Liver (tissue), 9 donors: ENCODE measurements around the gene NEDD4. TPM values are rescaled to one million over a fixed set of nuclear protein-coding genes. Genes with fewer than 3 reads are reported as not detected.

Experiments used
- DNase-seq: peaks from one replicate; pipeline ENCODE4 v3.0.0-alpha.2; 2017; ENCODE audit warnings: low spot score
- H3K27ac ChIP-seq, 2 donors: one replicate each; pipeline ENCODE4 v1.7.0; 2013; ENCODE audit warnings: inconsistent platforms in 2 of 2, low read length in 2 of 2, control low read depth in 1 of 2, low read depth in 1 of 2, mild to moderate bottlenecking in 1 of 2
- H3K27me3 ChIP-seq, 4 donors: one replicate each; pipeline versions ENCODE4 v1.6.1 to v1.7.0; 2013; ENCODE audit warnings: low read length in 3 of 4, inconsistent platforms in 1 of 4, mild to moderate bottlenecking in 1 of 4, moderate library complexity in 1 of 4; ENCODE audit not compliant: control insufficient read depth in 4 of 4, insufficient read depth in 4 of 4
- H3K36me3 ChIP-seq, 4 donors: one replicate each; pipeline versions ENCODE4 v1.6.1 to v1.7.0; 2013; ENCODE audit warnings: low read length in 3 of 4, mild to moderate bottlenecking in 3 of 4, low read depth in 1 of 4, moderate library complexity in 1 of 4; ENCODE audit not compliant: control insufficient read depth in 4 of 4, insufficient read depth in 3 of 4
- H3K4me1 ChIP-seq, 4 donors: one replicate each; pipeline versions ENCODE4 v1.6.1 to v1.7.0; 2013; ENCODE audit warnings: low read length in 3 of 4, mild to moderate bottlenecking in 3 of 4, moderate library complexity in 1 of 4; ENCODE audit not compliant: control insufficient read depth in 4 of 4, insufficient read depth in 4 of 4
- H3K4me3 ChIP-seq, 3 donors: one replicate each; pipeline versions ENCODE4 v1.6.1 to v1.7.0; 2013; ENCODE audit warnings: low read length in 3 of 3, control low read depth in 1 of 3, low read depth in 1 of 3, mild to moderate bottlenecking in 1 of 3
- H3K9ac ChIP-seq, 2 donors: one replicate each; pipeline ENCODE4 v1.7.0; 2013; ENCODE audit warnings: low read length in 2 of 2, mild to moderate bottlenecking in 2 of 2, moderate library complexity in 2 of 2, control low read depth in 1 of 2, low read depth in 1 of 2
- H3K9me3 ChIP-seq, 4 donors: one replicate each; pipeline versions ENCODE4 v1.6.1 to v1.7.0; 2013; ENCODE audit warnings: low read length in 3 of 4; ENCODE audit not compliant: control insufficient read depth in 4 of 4
- ATF3 ChIP-seq: IDR thresholded peaks from 2 replicates; pipeline ENCODE4 v1.6.1; 2016; ENCODE audit warnings: antibody characterized with exemption
- CTCF ChIP-seq: fragments of 150-350 bp; IDR thresholded peaks from 2 replicates; pipeline ENCODE4 v1.5.1; 2017; ENCODE audit warnings: improper control_type of control experiment, low read depth, low read length; ENCODE audit not compliant: missing input control
- EGR1 ChIP-seq, 2 donors: IDR thresholded peaks; 2 replicates each; pipeline ENCODE4 v1.6.1; 2016 to 2018; ENCODE audit warnings: antibody characterized with exemption in 2 of 2, low read depth in 2 of 2
- FOXA1 ChIP-seq: IDR thresholded peaks from 2 replicates; pipeline ENCODE4 v1.6.1; 2016; ENCODE audit warnings: antibody characterized with exemption
- FOXA2 ChIP-seq: IDR thresholded peaks from 2 replicates; pipeline ENCODE4 v1.6.1; 2016; ENCODE audit warnings: antibody characterized with exemption
- GABPA ChIP-seq, 2 donors: IDR thresholded peaks in 1 of 2; conservative IDR thresholded peaks in 1 of 2; 2 replicates each; pipeline ENCODE4 v1.6.1; 2016; ENCODE audit warnings: antibody characterized with exemption in 2 of 2, mild to moderate bottlenecking in 1 of 2, moderate library complexity in 1 of 2
- HNF4A ChIP-seq, 2 donors: conservative IDR thresholded peaks; 2 replicates each; pipeline ENCODE4 v1.6.1; 2016; ENCODE audit warnings: antibody characterized with exemption in 2 of 2, mild to moderate bottlenecking in 2 of 2
- HNF4G ChIP-seq: IDR thresholded peaks from 2 replicates; pipeline ENCODE4 v1.6.1; 2016; ENCODE audit warnings: antibody characterized with exemption
- JUND ChIP-seq, 2 donors: IDR thresholded peaks; 2 replicates each; pipeline ENCODE4 v1.6.1; 2016; ENCODE audit warnings: antibody characterized with exemption in 2 of 2
- MAX ChIP-seq: IDR thresholded peaks from 2 replicates; pipeline ENCODE4 v1.6.1; 2016; ENCODE audit warnings: antibody characterized with exemption
- NR2F2 ChIP-seq: IDR thresholded peaks from 2 replicates; pipeline ENCODE4 v1.6.1; 2016; ENCODE audit warnings: antibody characterized with exemption
- RAD21 ChIP-seq, 2 donors: IDR thresholded peaks; 2 replicates each; pipeline ENCODE4 v1.6.1; 2016; ENCODE audit warnings: antibody characterized with exemption in 2 of 2, mild to moderate bottlenecking in 2 of 2
- REST ChIP-seq: IDR thresholded peaks from 2 replicates; pipeline ENCODE4 v1.6.1; 2016; ENCODE audit warnings: antibody characterized with exemption, mild to moderate bottlenecking
- RXRA ChIP-seq, 2 donors: IDR thresholded peaks; 2 replicates each; pipeline ENCODE4 v1.6.1; 2017 to 2018; ENCODE audit warnings: antibody characterized with exemption in 2 of 2, mild to moderate bottlenecking in 1 of 2
- SP1 ChIP-seq: IDR thresholded peaks from 2 replicates; pipeline ENCODE4 v1.6.1; 2018; ENCODE audit warnings: antibody characterized with exemption, mild to moderate bottlenecking
- TAF1 ChIP-seq: conservative IDR thresholded peaks from 2 replicates; pipeline ENCODE4 v1.6.1; 2016; ENCODE audit warnings: antibody characterized with exemption, mild to moderate bottlenecking
- YY1 ChIP-seq: IDR thresholded peaks from 2 replicates; pipeline ENCODE4 v1.6.1; 2016; ENCODE audit warnings: antibody characterized with exemption, mild to moderate bottlenecking
- WGBS: extraction: QIAGEN DNeasy Blood & Tissue Kit; methylation state at CpG from one replicate; pipeline ENCODE4 v1.1.7; 2013; 5-methylcytosine and 5-hydroxymethylcytosine counted together
- polyA plus RNA-seq, 2 donors: library from polyadenylated mRNA; stranded (reverse) in 1 of 2; unstranded in 1 of 2; fragments of 200-250 nt in 1 of 2; fragments of >200 nt in 1 of 2; fragmentation: Nextera tagmentation in 1 of 2; extraction: Ambion mirVana in 1 of 2; gene quantifications; one replicate each; pipeline versions ENCODE4 v1.2.1 to v1.2.3, GENCODE V29; 2013 to 2015
- total RNA-seq, 2 donors: library from RNA; depleted of rRNA; stranded (reverse); fragments of >200 nt; gene quantifications; one replicate each; pipeline ENCODE4 v1.2.3, GENCODE V29; 2014
- donor health status: healthy.
- donor health status: healthy.
- donor health status: healthy.
- donor health status: healthy.
- donor health status: healthy.

NEDD4 gene
- total and polyA plus RNA-seq, 4 donors: 9.1 to 17.5 (median 12.4) TPM

- TF ChIP-seq MAX (no peak), RAD21 (IDR thresholded peaks at IDR 0.05) (no peak), NR2F2 (no peak), FOXA2 (no peak)
Measured at GRCh38 chr15:56035166-56035565, 41.8 kb upstream of the NEDD4 start (continued).

- H3K4me3 ChIP-seq: no peak overlapping the region
- H3K9me3 ChIP-seq: no peaks in the 10 kb centered on the region
- WGBS: 89% methylated on average over 2 of the region's 2 CpGs
- TF ChIP-seq CTCF: no peak
- TF ChIP-seq GABPA (IDR thresholded peaks at IDR 0.05 in 1 of 2, conservative IDR thresholded peaks at IDR 0.05 in 1 of 2): no peak
- no peak for TF ChIP-seq REST
- no peak for TF ChIP-seq FOXA2
- TF ChIP-seq MAX: no peak
- TF ChIP-seq NR2F2: no peak
- no peak for TF ChIP-seq HNF4G
- TF ChIP-seq RXRA (IDR thresholded peaks at IDR 0.05): no peak
- no peak for TF ChIP-seq SP1
- TF ChIP-seq FOXA1: no peak
- no peak for TF ChIP-seq ATF3
- TF ChIP-seq TAF1: no peak
- TF ChIP-seq EGR1 (IDR thresholded peaks at IDR 0.05; ENCODE audit: low read depth in 2 of 2): no peak
- no peak for TF ChIP-seq HNF4A (conservative IDR thresholded peaks at IDR 0.05)
- no peak for TF ChIP-seq JUND (IDR thresholded peaks at IDR 0.05)
- no peak for TF ChIP-seq RAD21 (IDR thresholded peaks at IDR 0.05)
- TF ChIP-seq YY1: no peak
- H3K4me1 ChIP-seq: peaks cover 0 to 13% (median 6%) of the 10 kb centered on the region in 4 donors
- no peak overlapping the region for H3K27ac ChIP-seq
- no peaks in the 10 kb centered on the region for H3K27me3 ChIP-seq
- no peak overlapping the region for H3K9ac ChIP-seq
- no peak for DNase-seq
- H3K36me3 ChIP-seq: no peaks in the 10 kb centered on the region
Measured at GRCh38 chr15:56034514-56034913, 41.1 kb upstream of the NEDD4 start.
